HG03097 (cell line): ENCODE results near the gene DIP2C.
A peak's percentile ranks its signal among the peaks of the same experiment; 100 is the strongest.
"Not testable (repeated sequence)": the region's sequence is repeated elsewhere in the genome, so short reads cannot be mapped to it uniquely, and the experiment has no call there.

Experiments
- ATAC-seq: cut with Tn5 transposase; IDR thresholded peaks from one replicate; pipeline ENCODE4 v1.9.1; 2021; ENCODE audit not compliant: unreplicated experiment, low FRiP score

The DIP2C gene

DNA sequence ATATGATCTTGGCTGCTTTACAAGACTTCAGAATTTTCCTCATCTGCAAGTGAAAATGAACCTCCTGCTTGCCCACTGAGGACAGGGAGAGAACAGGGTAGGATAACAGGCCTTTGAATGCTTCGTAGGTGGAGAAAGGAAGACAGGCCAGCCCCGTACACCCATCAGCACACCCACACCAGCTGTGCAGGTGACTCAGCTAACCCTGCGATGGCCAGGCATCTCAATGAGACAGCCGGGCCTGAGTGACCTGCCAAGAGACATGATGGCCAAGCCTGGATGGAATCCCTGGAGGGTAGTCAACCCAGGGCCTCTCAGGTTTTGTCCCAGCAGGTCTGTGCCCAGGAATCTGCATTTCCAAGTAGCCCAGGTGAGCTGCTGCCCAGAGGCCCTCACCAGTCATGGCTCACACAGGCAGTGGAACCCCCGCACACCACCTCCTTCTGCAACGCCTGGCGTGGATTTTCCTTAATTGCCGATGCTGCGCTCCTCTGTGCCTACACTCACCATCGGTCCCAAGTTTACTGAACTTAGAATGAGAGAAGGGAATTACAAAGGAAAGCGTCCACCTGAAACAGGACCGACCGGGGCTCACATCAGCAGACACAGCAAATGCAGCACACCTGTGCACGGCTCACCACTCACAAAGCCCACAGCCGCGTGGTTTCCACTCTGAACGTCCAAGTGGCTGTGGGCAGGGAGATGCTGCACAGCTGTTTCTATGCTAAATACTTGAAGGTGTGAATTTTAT is 163.7 kb downstream of the DIP2C start:
- no peak for ATAC-seq

DNA sequence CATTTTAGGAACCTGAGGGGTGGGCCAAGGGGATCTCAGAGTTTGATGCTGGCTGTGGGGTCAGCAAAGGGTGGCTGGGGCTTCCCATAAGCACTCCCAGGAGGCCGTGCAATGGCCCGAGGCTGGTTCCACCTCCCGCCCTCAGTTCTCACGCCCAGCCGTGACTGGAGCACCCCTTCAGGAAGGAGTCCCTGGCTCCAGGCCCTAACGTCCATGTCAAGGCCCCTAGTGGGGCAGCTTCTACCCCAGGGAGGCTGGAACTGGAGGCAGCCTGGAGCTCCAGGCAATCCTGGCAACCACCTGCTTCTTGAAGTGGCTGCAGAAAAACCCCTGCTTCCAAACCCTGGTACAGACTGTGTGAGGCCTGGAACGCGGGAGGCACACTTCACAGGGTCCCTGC is 165.5 kb downstream of the DIP2C start:
- no peak for ATAC-seq

DNA sequence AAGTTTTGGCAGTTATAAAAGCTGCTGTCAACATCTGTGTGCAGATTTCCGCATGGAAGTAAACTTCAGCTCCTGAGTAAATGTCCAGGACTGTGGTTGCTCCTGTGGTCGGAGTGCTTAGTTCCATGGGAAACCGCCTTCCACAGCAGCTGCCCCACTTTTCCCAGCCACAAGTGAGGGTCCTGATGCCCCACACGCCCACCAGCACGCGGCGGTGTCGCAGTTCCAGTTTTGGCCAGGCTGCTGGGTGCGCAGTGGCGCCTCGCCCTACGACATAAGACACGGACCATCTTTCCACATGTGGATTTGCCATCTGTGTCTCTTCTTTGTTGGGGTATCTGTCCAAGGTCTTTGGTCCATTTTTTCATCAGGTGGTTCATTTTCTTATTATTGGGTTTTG is 167.1 kb downstream of the DIP2C start:
- no peak for ATAC-seq

DNA sequence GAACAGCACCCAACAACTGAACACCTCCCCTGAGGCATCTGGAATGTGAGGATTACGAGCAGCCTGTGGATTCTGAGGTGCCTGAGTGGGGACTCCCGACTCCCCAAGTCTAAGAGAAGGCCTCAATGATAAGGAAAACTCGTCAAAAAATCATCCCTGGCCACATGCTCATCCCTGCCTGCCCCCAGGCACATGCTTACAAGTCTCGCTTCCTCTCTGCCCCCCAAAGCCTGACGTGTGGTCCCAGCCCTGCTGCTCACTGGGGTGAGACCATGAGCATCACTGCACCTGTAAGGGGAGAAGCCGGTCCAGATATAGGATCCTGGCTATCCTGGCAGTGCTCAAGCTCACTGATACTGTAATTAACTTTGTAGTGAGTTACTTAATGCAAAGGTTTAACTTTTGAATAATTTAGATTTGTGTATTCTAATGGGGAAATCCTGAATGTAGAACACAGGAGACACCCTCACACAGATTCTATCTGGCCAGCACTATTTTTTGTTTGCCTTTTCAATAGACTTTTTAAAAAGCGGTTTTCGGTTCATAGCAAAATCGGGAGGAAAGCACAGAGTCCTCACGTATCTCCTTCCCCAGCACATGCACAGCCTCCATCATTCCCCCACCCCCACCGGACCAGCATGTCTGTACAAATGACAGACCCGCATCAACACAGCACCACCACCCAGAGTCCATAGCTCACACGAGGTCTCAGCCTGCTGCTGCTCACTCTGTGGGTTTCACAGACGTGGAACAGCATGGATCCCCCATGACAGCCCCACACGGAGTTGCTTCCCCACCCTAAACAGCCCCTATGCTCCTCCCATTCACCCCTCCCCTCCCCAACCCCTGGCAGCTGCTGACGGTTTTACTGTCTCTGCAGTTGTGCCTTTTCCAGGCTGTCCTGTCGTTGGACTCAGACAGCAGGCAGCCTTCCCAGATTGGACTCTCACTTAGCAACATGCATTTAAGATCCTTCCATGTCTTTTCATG is 167.9 kb downstream of the DIP2C start:
- ATAC-seq = no peak

DNA sequence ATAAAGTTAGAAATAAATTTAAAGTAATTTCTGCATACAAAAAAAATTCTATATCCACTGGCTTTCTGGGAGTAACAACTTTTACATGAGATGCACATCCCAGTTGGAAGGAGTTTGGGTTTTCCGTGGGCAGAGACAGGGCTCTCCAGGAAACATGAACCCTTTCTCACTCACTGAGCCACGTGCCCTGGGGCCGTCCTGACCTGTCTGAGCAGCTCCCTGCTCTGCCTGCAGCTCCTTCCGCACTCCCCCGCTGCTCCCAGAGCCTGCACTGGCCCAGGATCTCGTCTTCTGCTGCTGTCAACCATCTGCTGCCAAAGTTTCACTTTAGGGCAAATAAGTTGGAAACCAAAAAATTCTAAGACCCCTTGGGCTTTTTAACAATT is 169.1 kb downstream of the DIP2C start:
- no peak for ATAC-seq

GRCh38 chr10:519716-520401 is 169.6 kb downstream of the DIP2C start:
- no peak for ATAC-seq

DNA sequence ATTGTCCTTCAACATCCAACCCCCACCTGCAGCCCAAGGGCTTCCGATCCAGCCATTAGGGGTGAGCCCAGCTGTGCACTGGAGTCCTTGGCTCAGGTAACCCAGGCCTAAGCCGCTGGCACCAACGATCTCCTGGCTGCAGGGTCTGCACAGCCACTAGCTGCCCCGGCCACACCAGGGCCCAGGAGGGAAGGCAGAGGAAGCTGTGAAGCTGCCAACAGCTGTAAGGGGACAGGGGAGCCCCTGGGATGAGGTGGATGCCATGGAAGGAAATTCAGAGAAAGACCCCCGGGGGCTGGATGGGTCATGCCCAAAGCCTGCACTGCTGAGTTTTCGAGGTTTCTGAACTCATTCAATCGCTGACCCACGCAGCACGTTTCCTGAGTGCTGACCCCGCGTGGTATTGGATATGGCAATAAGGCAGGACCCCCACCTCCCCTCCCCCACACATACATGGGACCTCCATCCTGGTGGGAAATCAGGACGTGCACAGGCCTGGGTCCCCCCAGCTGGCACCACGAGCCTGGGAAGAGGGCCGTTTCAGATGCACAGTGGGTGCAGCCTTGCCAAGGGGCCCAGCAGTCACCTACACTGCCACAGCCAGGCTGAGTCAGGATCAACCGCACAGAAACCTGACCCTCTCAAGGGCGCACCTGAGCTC is 170.3 kb downstream of the DIP2C start:
- ATAC-seq = no peak

- no peak for ATAC-seq
Measured at GRCh38 chr10:517872-518475, 171.5 kb downstream of the DIP2C start.

- no peak for ATAC-seq
Measured at GRCh38 chr10:517241-517830, 172.1 kb downstream of the DIP2C start.

DNA sequence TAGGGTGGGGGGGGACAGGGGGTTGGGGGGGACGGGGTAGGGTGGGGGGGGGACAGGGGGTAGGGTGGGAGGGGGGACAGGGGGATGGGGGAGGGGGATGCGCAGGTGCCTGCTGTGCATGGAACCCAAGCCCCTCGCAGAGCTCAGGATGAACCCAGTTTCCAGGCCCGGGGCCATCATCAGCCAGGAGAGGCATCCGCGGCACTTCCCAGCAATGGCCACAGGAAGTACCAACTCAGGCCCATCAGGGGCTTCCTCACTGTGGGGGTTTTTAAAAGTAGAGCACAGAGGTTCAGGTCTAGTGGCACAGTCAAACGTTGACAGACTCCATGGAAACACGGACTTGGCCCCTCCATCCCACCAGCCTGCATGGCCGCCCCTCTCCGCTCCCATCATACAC is 172.7 kb downstream of the DIP2C start:
- ATAC-seq = no peak

DNA sequence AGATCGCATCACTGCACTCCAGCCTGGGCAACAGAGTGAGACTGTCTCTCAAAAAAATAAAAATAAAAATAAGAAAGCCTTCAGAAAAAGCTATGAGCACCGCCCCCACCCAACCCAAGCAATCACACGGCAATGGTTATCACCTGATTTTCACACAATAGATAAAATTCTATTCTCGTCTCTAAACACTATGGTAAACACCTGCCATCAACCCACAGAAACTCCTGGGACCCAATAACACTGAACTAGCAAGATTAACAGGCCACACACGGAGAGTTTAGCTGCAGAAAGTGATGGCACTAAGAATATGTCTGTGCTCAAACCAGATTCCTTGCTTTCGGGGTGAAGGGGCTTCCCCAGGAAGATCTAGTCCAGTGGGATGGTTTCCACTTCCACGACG is 173.8 kb downstream of the DIP2C start:
- ATAC-seq = no peak

- no peak for ATAC-seq
Measured at GRCh38 chr10:514137-514671, 175.3 kb downstream of the DIP2C start.

GRCh38 chr10:513393-513792 is 176.1 kb downstream of the DIP2C start:
- ATAC-seq = no peak

DNA sequence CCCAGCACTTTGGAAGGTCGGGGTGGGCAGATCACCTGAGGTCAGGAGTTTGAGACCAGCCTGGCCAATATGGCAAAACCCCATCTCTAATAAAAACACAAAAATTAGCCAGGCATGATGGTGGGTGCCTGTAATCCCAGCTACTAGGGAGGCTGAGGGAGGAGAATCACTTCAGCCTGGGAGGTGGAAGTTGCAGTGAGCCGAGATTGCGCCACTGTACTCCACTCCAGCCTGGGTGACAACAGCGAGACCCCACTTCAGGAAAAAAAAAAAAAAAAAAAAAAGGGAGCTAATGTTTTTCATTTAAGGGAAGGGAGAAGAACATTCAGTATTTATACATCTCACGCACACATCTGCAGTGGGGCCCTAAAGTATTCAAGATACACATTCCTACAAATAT is 176.8 kb downstream of the DIP2C start:
- ATAC-seq = not testable (repeated sequence)

DNA sequence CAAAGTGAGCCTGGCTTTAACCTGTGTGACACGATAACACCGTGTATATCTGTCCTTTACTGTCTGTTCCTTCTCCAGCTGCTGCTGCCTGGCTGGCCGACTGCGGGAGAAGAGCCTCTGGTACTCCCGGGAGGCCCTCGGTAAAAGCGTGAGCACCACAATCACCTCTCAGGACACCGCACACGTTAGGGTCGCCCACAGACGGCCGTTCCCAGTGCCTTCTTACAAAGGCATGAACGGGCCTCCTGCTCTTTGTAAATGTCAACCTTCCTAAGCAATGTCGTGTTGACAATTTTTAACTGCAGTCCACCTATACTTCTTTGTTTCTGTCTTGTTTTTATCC is 177.6 kb downstream of the DIP2C start:
- no peak for ATAC-seq

DNA sequence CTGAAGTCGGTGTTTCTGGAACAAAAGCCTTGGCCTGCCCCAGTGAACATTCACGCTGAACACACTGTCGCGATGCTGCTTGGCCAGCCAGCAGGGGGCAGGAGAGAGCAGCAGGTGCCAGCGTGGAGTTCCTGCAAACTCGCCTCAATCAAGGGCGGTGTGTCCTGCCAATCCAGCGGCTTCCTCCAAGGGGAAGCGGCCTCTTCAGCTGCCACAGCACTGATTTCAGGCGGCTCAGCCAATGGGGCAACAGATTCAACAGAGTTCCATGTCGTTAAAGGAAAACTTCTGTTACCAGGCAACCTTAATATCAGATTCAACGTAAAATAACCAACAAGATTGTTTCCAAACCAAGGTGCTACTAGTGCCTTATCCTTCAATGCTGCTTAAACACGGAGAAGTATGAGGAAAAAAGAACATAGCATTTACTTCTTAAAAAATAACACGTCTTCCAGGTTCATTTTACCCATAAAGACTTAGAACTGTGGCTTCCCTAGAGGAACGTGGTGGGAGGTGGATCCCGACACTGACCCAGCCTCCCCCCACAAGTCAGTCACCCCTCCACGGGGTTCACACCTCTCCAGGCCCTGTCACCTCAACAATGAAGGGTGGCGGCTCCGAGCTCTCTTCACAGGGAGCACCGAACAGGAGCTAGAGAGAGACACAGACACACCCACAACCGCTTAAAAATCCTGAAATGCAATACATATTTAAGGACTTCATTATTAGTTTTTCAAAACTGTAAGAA is 178.2 kb downstream of the DIP2C start:
- ATAC-seq = peak; percentile 71

DNA sequence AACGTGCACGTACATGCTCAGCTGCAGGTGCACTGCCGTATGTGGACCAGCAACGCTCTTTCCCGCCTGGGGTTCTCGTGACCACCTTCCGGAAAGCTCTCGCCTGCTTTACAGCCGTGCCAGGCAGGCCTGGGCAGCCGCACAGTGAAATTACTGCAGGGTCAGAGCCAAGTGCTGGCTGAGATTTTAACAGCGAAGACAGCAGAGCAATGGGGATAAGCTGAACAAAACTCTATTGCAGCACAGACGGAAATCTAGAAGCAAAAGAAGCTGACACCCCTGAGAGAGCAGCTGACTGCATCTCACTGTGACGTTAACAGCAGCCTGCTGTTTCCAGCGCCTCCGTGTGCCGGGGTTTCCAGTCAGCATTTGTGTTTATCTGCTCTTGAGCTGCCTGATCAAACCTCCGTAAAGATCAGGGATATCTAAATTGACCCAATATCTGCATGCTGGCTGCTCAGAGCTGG is 179.0 kb downstream of the DIP2C start:
- ATAC-seq = no peak

DNA sequence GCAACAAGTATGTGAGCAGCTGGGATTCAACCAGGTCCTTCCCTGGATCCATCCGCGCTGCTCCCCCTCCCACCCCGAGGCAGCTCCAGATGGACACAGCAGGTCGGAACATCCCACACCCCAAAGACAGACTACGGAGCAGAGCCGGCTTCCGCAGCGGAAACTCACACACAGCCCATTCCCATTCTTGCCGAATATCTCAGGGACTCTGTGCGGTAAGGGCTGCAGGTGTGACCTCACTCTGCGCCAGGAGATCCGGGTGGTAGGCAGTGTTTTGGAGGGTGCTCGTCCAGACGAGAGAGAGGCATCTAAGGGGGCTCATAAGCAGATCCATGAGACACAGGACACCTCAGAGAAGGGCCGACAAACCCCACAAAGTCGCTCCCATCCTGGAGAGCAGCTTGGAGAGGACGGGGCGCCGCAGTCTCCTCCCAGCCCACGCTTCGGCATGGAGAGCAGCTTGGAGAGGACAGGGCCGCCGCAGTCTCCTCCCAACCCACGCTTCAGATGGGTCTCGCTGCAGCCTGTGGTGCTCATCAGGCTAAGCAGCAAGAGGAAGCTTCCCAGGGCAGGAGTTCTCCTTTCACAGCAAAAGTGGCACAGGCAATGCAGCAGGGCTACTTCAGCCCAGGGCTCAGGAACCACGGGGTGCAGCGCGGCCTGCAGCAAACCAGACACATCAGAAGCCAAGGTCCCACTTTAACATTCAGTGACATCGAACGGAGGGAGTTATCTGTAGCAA is 179.9 kb downstream of the DIP2C start:
- ATAC-seq = no peak
